Right renal cortex interstitium (tissue), 3 donors: Measurements from ENCODE around the gene SHB. TPM values are rescaled to one million over a fixed set of nuclear protein-coding genes. Genes with fewer than 3 reads are reported as not detected.

Source experiments
- DNase-seq, 3 donors: peaks; one replicate each; pipeline ENCODE4 v3.0.0-alpha.2; 2013; ENCODE audit warnings: low read depth in 3 of 3, low spot score in 2 of 3
- polyA plus RNA-seq, 3 donors: library from polyadenylated mRNA; unstranded; fragments of 120-200 nt; gene quantifications; one replicate each; pipeline ENCODE4 v1.2.1, GENCODE V29; 2013; ENCODE audit not compliant: insufficient read length in 3 of 3

Gene SHB
- polyA plus RNA-seq, 3 donors, result 14.1 to 17.5 (median 14.5) TPM

DNA sequence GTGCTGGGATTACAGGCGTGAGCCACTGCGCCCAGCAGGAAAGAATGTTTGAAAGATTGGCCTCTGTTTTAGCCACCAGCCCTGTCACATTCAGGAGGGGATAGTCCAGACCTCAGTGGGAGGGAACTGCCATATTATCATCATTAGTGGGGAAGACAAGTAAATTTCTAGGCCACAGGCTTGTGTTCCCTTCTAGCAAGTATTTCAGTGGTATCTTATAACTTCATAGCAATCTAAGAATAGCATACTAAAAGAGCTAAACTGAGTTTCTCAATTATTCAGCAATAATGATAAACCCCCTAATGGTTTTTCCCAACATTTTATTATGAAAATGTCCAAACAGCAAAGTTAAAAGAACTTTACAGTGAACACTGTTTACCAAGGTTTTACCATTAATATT lies 195.1 kb downstream of the SHB start:
- no peak for DNase-seq

DNA sequence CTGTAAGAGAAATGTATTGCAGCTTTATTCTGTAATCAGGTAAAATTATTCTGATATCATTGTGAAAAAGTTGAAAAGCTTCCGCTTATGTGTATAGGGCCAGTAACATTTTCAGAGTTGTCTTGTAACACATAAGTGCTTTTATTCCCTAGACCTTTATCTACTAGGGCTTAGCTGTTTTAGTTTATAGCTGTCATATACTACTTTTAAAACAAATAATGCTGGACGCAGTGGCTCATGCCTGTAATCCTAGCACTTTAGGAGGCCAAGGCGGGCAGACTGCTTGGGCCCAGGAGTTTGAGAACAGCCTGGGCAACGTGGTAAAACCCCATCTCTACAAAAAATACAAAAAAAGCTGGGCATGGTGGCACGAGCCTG lies 198.2 kb downstream of the SHB start:
- no peak for DNase-seq

DNA sequence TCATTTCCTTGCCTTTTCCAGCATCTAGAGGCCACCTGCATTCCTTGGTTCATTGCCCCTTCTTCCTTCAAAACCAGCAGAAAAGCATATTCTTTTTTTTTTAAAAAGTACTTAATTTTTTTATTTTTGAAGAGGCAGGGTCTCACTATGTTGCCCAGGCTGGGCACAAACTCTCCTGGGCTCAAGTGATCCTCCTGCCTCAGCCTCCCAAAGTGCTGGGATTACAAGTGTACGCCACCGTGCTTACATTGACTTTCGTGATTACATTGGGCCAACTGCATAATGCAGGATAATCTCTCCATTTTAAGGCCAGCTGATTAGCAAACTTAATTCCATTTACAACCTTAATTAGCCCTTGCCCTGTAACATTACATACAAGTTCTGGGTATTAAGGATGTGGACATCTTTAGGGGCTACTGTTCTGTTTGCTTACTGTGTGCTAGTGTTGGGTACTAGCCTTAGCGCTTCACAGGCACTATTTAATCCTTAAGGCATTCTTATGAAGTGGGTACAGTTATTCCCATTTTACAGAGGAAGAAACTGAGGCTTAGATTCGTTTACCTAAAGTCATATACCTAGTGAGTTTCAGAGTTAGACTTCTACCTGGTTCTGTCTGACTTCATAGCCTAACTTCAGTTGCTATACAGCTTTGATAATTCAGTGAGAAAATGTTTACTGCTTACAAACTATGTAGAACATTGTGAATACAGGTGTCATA lies 198.8 kb downstream of the SHB start:
- DNase-seq, result no peak

Other genes starting within 250 kb of the SHB start
- 10 to 100 TPM; 16.6 to 21.3 (median 20.0) TPM for gene SLC25A51, start 165.1 kb downstream of the SHB start, polyA plus RNA-seq